Measurements from ENCODE around the gene PTDSS2.

PTDSS2 gene

DNA sequence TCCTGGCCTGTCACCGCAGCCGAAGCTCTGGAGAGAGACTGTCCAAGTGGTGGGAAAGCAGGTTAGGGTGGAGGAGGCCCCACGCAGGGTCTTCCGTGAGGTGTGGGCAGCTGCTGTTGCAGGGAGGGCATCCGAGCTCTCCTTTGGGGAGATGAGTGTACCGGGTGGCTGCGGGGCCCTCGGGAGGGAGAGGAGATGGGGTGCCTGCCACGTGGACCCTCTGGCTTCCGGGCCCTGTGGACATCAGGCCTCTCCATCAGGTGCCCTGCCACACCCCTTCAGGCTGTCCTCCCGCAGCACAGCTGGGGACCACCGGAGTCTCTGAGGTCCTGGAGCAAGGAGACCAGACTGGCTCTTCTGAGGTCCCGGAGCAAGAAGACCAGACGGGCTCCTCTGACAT, 1.7 kb downstream of the PTDSS2 start:
- Histone ChIP-seq H3K36me3 (ENCODE audit: control insufficient read depth, insufficient read depth, low read length) (peaks cover 11% of the 10 kb centered on the region), H3K27ac (ENCODE audit: insufficient read depth, low read length, poor library complexity, severe bottlenecking) (peak overlapping the region; percentile 87), H3K9me3 (ENCODE audit: control insufficient read depth, low read length) (no peaks in the 10 kb centered on the region), H3K4me1 (ENCODE audit: control insufficient read depth, insufficient read depth, low read length, poor library complexity, severe bottlenecking) (peaks cover 37% of the 10 kb centered on the region), H3K27me3 (replicated peaks; ENCODE audit: control insufficient read depth, insufficient read depth, low read length, poor library complexity, severe bottlenecking) (no peaks in the 10 kb centered on the region), H3K4me3 (ENCODE audit: insufficient read depth, low read depth, low read length, poor library complexity, severe bottlenecking) (no peak overlapping the region)
- DNase-seq = no peak

DNA sequence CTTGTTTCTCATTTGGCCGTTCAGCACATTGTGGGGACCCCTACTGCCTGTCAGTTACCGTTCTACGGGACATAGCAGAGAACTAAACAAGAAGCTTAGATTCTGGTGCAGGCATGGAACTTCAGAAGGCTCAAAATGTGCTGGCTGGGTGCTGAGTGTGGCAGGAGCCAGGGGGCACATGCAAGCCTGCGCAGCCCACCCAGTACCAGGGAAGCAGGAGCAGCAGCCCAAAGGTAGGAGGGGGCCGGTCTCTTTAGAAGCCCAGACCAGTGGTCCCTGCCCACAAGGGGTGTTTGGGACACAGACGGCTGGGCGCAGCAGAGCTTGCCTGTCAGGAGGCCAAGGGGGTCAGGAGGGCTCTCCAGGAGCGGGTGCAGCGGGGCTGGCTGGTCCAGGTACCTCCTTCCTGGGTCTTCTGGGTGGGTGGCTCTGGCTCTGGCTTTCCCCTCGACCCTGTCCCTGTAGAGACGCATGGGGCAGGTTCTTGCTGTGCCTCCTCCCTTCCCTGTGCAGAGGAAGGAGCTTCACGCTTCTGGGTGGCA, 2.2 kb downstream of the PTDSS2 start:
- no peak overlapping the region for H3K27ac ChIP-seq (ENCODE audit: insufficient read depth, low read length, poor library complexity, severe bottlenecking)
- peaks cover 41% of the 10 kb centered on the region for H3K4me1 ChIP-seq (ENCODE audit: control insufficient read depth, insufficient read depth, low read length, poor library complexity, severe bottlenecking)
- DNase-seq = no peak
- no peaks in the 10 kb centered on the region for H3K9me3 ChIP-seq (ENCODE audit: control insufficient read depth, low read length)
- peaks cover 11% of the 10 kb centered on the region for H3K36me3 ChIP-seq (ENCODE audit: control insufficient read depth, insufficient read depth, low read length)
- no peak overlapping the region for H3K4me3 ChIP-seq (ENCODE audit: insufficient read depth, low read depth, low read length, poor library complexity, severe bottlenecking)
- no peaks in the 10 kb centered on the region for H3K27me3 ChIP-seq (replicated peaks; ENCODE audit: control insufficient read depth, insufficient read depth, low read length, poor library complexity, severe bottlenecking)

DNA sequence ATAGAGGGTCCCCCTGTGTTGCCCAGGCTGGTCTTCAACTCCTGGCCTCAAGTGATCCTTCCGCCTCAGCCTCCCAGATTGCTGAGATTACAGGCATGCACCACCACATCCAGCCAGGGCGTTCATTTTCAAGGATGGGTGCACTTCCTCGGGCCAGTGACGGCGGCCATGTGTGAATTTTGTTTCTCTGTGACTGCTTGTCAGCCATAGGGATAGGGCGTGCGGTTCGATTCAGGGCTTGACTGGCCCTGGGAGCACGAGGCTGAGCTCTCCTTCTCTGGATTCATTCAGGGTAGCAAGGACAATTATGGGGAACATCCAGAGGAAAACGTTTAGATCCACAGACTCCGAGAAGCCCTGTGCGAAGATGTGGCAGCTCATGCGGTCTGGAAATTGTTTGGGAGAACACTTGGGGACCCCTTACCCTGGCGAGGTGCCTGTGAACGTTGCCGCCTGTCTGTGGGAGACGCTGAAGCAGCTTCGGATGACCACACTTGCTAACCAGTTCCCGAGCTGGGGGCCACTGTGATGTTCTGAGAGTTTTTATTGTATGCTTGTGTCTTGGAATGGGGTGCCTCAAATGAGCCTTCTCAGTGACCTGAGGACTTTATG, 2.9 kb downstream of the PTDSS2 start:
- Histone ChIP-seq H3K4me1 (ENCODE audit: control insufficient read depth, insufficient read depth, low read length, poor library complexity, severe bottlenecking) (peaks cover 47% of the 10 kb centered on the region), H3K36me3 (ENCODE audit: control insufficient read depth, insufficient read depth, low read length) (peaks cover 11% of the 10 kb centered on the region), H3K27ac (ENCODE audit: insufficient read depth, low read length, poor library complexity, severe bottlenecking) (no peak overlapping the region), H3K27me3 (replicated peaks; ENCODE audit: control insufficient read depth, insufficient read depth, low read length, poor library complexity, severe bottlenecking) (no peaks in the 10 kb centered on the region), H3K4me3 (ENCODE audit: insufficient read depth, low read depth, low read length, poor library complexity, severe bottlenecking) (no peak overlapping the region), H3K9me3 (ENCODE audit: control insufficient read depth, low read length) (no peaks in the 10 kb centered on the region)
- no peak for DNase-seq

DNA sequence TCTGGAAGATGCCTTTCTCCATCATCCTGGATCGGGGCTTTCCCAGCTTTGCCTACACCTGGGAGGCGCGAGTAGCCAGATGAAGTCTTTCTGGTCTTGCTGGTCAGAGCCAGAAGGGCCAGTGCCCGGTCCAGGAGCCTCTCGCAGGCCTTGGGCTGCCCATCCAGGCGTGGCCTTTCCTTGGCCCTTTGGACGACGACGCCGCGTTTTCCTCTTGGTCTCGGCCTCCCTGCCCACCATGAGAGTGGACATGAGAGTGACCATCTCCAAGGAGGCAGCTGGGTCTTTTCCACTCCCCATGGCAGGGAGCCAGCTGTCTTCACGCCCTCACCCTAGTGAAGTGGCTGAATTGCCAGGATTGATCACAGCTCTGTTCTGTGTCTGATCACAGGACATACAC, 3.5 kb downstream of the PTDSS2 start:
- DNase-seq = no peak
- Histone ChIP-seq H3K27ac (ENCODE audit: insufficient read depth, low read length, poor library complexity, severe bottlenecking) (no peak overlapping the region), H3K36me3 (ENCODE audit: control insufficient read depth, insufficient read depth, low read length) (peaks cover 11% of the 10 kb centered on the region), H3K27me3 (replicated peaks; ENCODE audit: control insufficient read depth, insufficient read depth, low read length, poor library complexity, severe bottlenecking) (no peaks in the 10 kb centered on the region), H3K9me3 (ENCODE audit: control insufficient read depth, low read length) (no peaks in the 10 kb centered on the region), H3K4me1 (ENCODE audit: control insufficient read depth, insufficient read depth, low read length, poor library complexity, severe bottlenecking) (peaks cover 42% of the 10 kb centered on the region), H3K4me3 (ENCODE audit: insufficient read depth, low read depth, low read length, poor library complexity, severe bottlenecking) (no peak overlapping the region)

DNA sequence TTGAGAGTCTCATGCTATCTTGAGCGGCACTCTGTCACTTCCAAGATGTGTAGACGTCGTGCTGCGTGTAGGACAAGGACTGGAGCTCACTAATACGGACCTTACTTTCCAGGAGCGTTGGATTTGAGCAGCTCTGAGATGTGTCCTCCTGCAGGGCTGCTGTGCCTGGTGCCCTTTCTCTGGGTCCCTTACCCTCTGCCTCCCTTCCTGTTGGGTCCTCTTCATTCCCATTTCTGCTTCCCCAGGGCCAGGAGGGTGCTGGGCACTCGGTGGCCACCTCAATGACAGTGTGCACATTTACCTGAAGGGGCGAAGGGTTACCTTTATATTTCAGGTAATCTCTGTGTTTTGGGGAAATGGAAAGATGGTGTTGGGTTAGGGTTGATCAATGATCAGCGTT, 4.0 kb downstream of the PTDSS2 start:
- H3K27me3 ChIP-seq (replicated peaks; ENCODE audit: control insufficient read depth, insufficient read depth, low read length, poor library complexity, severe bottlenecking) = no peaks in the 10 kb centered on the region
- DNase-seq = no peak
- no peak overlapping the region for H3K27ac ChIP-seq (ENCODE audit: insufficient read depth, low read length, poor library complexity, severe bottlenecking)
- H3K4me3 ChIP-seq (ENCODE audit: insufficient read depth, low read depth, low read length, poor library complexity, severe bottlenecking) = no peak overlapping the region
- peaks cover 11% of the 10 kb centered on the region for H3K36me3 ChIP-seq (ENCODE audit: control insufficient read depth, insufficient read depth, low read length)
- peaks cover 40% of the 10 kb centered on the region for H3K4me1 ChIP-seq (ENCODE audit: control insufficient read depth, insufficient read depth, low read length, poor library complexity, severe bottlenecking)
- no peaks in the 10 kb centered on the region for H3K9me3 ChIP-seq (ENCODE audit: control insufficient read depth, low read length)

DNA sequence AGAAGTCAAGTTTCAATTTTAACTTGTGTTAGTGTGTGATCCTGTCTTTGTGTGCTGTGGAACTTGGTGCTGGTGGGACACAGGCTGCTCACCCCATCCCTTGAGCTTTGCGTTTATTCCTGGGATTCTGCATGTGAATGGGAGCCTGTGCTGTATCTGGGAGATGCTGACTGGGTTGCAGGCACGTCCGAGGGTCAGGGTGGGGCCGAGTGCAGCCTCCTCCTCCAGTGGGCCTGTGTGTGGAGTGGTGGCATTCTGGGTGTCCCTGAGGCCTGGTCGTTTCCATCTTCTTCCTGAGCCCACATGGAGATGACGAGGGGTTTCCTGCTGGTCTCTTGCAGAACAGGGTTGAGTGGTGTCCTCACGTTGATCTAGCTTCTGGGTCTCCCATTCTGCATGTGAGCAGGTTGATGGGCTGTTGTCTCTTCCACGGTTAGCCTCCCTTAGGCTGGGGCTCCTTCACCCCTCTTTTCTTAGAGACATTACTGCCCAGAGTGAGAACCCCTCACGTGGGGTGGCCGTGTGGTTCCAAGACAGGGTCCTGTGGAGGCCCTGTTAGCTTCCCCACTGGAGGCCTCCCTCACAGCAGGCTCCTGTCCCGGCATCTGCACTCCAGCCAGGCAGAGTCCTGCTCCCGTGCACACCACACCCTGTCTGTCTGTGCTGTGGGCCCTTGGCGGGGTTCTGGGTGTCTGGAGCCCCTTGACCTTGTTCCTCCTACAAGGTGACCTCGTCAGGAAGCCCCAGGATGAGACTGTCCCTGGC, 4.9 kb downstream of the PTDSS2 start:
- no peak overlapping the region for H3K27ac ChIP-seq (ENCODE audit: insufficient read depth, low read length, poor library complexity, severe bottlenecking)
- peaks cover 32% of the 10 kb centered on the region for H3K4me1 ChIP-seq (ENCODE audit: control insufficient read depth, insufficient read depth, low read length, poor library complexity, severe bottlenecking)
- H3K27me3 ChIP-seq (replicated peaks; ENCODE audit: control insufficient read depth, insufficient read depth, low read length, poor library complexity, severe bottlenecking) = no peaks in the 10 kb centered on the region
- H3K4me3 ChIP-seq (ENCODE audit: insufficient read depth, low read depth, low read length, poor library complexity, severe bottlenecking) = no peak overlapping the region
- no peak for DNase-seq
- H3K36me3 ChIP-seq (ENCODE audit: control insufficient read depth, insufficient read depth, low read length) = peaks cover 11% of the 10 kb centered on the region
- H3K9me3 ChIP-seq (ENCODE audit: control insufficient read depth, low read length) = no peaks in the 10 kb centered on the region

DNA sequence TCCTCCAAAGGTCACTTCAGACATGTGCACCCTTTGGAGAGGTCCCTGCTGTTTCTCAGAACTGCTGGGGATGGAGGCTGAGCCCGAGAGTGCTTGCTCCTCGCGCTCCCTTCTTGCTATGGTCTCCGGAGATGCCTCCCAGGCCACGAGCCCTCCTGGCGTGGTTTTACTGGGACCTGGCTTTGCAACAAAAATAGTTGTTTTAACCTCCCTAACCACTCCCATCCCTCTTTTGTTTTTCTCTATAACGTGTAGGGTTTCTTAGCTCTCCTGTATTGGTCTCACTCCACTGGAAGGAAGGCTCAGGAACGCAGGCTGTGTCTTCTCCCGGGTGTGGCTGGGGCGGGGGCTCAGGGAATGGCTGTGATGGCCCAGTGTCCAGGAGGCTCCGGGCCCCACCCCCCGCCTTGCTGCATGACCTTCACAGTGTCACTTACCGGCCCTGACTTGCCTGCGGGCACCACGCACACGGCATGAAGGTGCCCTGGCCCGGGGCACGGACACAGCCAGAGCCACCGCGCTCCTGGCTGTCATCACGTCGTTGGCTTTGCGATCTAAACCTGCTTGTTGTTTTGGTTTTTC, 5.6 kb downstream of the PTDSS2 start:
- H3K4me3 ChIP-seq (ENCODE audit: insufficient read depth, low read depth, low read length, poor library complexity, severe bottlenecking) = no peak overlapping the region
- no peak for DNase-seq
- peaks cover 31% of the 10 kb centered on the region for H3K4me1 ChIP-seq (ENCODE audit: control insufficient read depth, insufficient read depth, low read length, poor library complexity, severe bottlenecking)
- H3K27ac ChIP-seq (ENCODE audit: insufficient read depth, low read length, poor library complexity, severe bottlenecking) = no peak overlapping the region
- no peaks in the 10 kb centered on the region for H3K27me3 ChIP-seq (replicated peaks; ENCODE audit: control insufficient read depth, insufficient read depth, low read length, poor library complexity, severe bottlenecking)
- peaks cover 13% of the 10 kb centered on the region for H3K36me3 ChIP-seq (ENCODE audit: control insufficient read depth, insufficient read depth, low read length)
- H3K9me3 ChIP-seq (ENCODE audit: control insufficient read depth, low read length) = no peaks in the 10 kb centered on the region

DNA sequence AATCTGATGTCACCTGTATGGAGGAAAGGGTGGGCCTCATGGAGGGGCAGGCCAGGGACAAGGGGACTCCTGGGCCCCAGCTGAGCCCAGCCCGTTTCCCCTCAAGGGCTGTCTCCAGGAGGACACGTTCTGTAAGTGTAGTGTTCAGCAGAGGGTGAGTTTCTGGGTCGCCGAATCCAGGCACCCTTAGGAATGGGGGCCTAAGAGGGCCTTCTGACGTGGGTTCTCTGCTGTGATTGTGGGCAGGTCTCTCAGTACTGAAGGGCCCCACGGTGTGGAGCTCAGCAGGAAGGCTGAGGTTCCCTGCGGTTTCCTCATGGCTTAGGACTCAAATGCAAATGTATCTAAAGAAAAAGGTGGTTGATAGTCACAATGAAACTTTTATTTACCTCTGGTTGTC, 6.5 kb downstream of the PTDSS2 start:
- peaks cover 23% of the 10 kb centered on the region for H3K4me1 ChIP-seq (ENCODE audit: control insufficient read depth, insufficient read depth, low read length, poor library complexity, severe bottlenecking)
- peak overlapping the region; percentile 66 for H3K27ac ChIP-seq (ENCODE audit: insufficient read depth, low read length, poor library complexity, severe bottlenecking)
- H3K9me3 ChIP-seq (ENCODE audit: control insufficient read depth, low read length) = no peaks in the 10 kb centered on the region
- H3K27me3 ChIP-seq (replicated peaks; ENCODE audit: control insufficient read depth, insufficient read depth, low read length, poor library complexity, severe bottlenecking) = no peaks in the 10 kb centered on the region
- H3K36me3 ChIP-seq (ENCODE audit: control insufficient read depth, insufficient read depth, low read length) = peaks cover 15% of the 10 kb centered on the region
- peak overlapping the region; percentile 18 for H3K4me3 ChIP-seq (ENCODE audit: insufficient read depth, low read depth, low read length, poor library complexity, severe bottlenecking)
- DNase-seq = peak in 1 of 3 donors; percentile 30

DNA sequence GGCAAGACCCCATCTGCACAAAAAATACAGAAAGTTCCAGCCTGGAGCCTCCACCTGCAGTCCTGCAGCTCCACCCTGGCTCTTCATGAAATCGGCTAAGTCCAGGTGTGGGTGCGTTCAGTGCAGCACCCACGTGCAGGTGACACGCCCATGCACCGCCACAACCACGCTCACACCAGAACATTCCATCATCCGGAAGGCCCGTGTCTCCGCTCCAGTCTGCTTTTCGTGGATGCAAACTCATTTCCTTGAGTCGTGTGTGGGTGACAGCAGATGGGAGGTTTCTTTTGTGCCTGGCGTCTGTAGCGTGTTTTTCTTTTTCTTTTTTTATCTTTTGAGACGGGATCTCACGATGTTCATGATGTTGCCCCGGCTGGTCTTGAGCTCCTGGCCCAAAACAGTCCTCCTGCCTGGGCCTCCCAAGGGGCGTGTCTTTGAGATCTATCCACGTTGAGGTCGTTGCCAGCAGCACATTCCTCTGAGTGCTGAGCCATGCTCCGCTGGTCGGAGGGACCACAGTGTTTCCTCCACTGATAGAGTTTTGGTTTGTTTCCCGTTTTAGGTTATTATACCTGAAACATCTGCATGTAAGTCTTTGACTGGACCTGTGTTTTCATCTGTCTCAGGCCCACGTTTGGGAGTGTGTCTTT, 7.2 kb downstream of the PTDSS2 start:
- H3K4me3 ChIP-seq (ENCODE audit: insufficient read depth, low read depth, low read length, poor library complexity, severe bottlenecking) = peak overlapping the region; percentile 23
- H3K36me3 ChIP-seq (ENCODE audit: control insufficient read depth, insufficient read depth, low read length) = peaks cover 15% of the 10 kb centered on the region
- H3K27ac ChIP-seq (ENCODE audit: insufficient read depth, low read length, poor library complexity, severe bottlenecking) = peak overlapping the region; percentile 66

More for the DNA sequence above, 7.2 kb downstream of the PTDSS2 start:
- Histone ChIP-seq H3K4me1 (ENCODE audit: control insufficient read depth, insufficient read depth, low read length, poor library complexity, severe bottlenecking) (peaks cover 23% of the 10 kb centered on the region), H3K9me3 (ENCODE audit: control insufficient read depth, low read length) (no peaks in the 10 kb centered on the region), H3K27me3 (replicated peaks; ENCODE audit: control insufficient read depth, insufficient read depth, low read length, poor library complexity, severe bottlenecking) (no peaks in the 10 kb centered on the region)
- no peak for DNase-seq
